Activated CD8-positive, alpha-beta T cell treated with anti-CD3 and anti-CD28 coated beads, Interleukin-2, amount 10 ng/mL, durations not matched to agents 7 days and 5 days (primary cell): Measurements from ENCODE around the gene KCNH1. TPM values are rescaled to one million over a fixed set of nuclear protein-coding genes. Genes with fewer than 3 reads are reported as not detected.
A peak's percentile ranks its signal among the peaks of the same experiment; 100 is the strongest.

Experiments
- ATAC-seq: fragments of 150-1000 bp; cut with Tn5 transposase; one replicate; pipeline ENCODE4 v1.10.0; 2021; ENCODE audit warnings: moderate library complexity
- CTCF ChIA-PET: fragments of 350-600 bp; sonication (Branson Sonifier 250); formaldehyde crosslinking; loops from one replicate; lab custom pipeline; 2021; ENCODE audit warnings: antibody characterized with exemption; lab: Charles Lee
- POLR2A ChIA-PET: fragments of 350-600 bp; sonication (Branson Sonifier 250); formaldehyde crosslinking; loops from one replicate; lab custom pipeline; 2021; ENCODE audit warnings: antibody characterized with exemption; lab: Charles Lee
- DNase-seq: peaks from one replicate; pipeline ENCODE4 v3.0.0-alpha.2; 2020
- H3K27ac Mint-ChIP-seq: one replicate; pipeline ENCODE4 v1.8.0; 2021; ENCODE audit warnings: mild to moderate bottlenecking, mixed read lengths
- H3K27me3 Mint-ChIP-seq: one replicate; pipeline ENCODE4 v1.8.0; 2021; ENCODE audit warnings: low read depth, mixed read lengths
- H3K36me3 Mint-ChIP-seq: one replicate; pipeline ENCODE4 v1.8.0; 2021; ENCODE audit warnings: low read depth, mixed read lengths
- H3K4me1 Mint-ChIP-seq: one replicate; pipeline ENCODE4 v1.8.0; 2021; ENCODE audit warnings: low read depth, mixed read lengths
- H3K4me3 Mint-ChIP-seq: one replicate; pipeline ENCODE4 v1.8.0; 2021; ENCODE audit warnings: mild to moderate bottlenecking, mixed read lengths
- H3K9me3 Mint-ChIP-seq: one replicate; pipeline ENCODE4 v1.8.0; 2022; ENCODE audit warnings: mixed read lengths; ENCODE audit not compliant: insufficient read depth
- total RNA-seq, 2 experiments: library from RNA; stranded (reverse); gene quantifications; one replicate each; pipeline ENCODE4 v1.2.3, GENCODE V29; 2021

The KCNH1 gene
- total RNA-seq, 2 experiments from 2014 or later: not detected

DNA sequence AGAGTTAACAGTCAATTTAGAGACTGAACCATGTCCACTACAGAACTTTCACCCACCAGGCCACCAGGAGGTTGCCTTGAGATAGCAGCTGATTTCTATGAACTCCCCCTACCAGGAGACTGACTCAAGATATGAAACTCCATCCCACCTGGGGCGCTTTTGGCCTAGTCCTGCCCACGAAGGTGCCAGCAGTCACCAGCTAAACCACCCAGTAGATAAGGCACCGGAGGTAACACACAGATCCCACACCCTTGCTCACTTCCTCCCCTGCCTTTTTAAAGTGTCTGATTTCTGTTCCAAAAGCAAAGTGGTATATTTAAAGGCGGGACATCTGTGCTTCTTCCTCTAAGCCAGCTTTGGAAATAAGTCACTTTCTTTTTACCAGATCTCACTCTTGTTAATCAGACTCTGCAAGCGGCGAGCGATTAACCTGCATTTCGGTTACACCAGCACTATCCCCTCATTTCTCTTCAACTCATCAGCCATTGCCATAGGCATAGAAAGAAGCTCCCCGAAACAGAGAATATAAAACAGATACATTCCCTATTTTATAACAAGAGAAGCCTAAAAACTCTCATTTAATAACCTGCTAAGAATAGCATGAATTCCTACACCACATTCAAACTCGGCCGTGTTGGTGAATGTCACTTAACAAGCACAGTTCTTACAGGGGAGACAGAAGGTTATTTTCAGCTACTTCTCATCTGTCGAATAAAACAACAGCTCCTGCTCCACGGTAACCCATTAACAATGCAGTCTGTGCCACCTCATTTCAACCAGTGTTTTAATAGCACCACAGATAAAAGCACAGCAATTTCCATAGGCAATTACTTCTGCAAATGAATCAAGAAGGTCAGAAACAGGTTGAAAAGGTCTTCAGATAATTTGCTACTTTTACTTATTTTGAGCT is 318.1 kb downstream of the KCNH1 start:
- H3K36me3 Mint-ChIP-seq: no peaks in the 10 kb centered on the region
- H3K9me3 Mint-ChIP-seq: no peaks in the 10 kb centered on the region
- ATAC-seq: no peak
- no peak overlapping the region for H3K27ac Mint-ChIP-seq
- POLR2A ChIA-PET: no interaction called here
- DNase-seq: no peak
- CTCF ChIA-PET: no interaction called here
- no peak overlapping the region for H3K4me3 Mint-ChIP-seq
- no peaks in the 10 kb centered on the region for H3K4me1 Mint-ChIP-seq
- peaks cover 14% of the 10 kb centered on the region for H3K27me3 Mint-ChIP-seq

DNA sequence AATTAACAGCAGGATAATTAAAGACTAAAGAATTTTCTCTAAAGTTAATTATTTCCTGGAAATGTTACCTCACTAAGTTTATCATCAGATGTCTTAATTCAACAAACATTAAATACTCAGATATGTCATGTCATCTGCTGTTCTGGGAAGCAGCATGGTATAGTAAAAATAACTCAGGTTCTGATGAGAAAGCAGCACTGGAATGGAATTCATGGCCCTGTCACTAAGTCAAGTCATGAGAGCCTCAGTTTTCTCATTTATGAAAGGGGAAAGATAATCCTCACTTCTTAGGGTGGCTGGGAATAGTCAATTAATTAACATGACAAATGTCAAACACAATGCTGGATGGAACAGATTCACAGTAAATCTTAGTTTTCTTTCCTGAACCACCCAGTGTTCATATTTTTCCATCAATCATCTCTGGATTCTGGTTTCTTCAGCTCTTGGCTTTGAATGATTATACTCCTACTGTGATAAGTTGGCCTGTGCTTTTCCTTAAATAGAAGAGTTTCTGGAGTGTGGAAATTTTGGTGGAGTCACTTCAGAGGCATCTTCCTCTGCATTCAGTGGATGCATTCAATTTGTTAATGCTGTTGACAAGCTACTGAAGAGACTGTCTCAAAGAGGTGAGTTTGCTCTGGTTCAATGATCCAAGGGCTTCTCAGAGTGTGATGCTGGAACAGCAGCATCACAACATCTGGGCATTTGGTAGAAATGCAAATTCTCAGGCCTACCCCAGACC is 319.4 kb downstream of the KCNH1 start:
- CTCF ChIA-PET: no interaction called here

DNA sequence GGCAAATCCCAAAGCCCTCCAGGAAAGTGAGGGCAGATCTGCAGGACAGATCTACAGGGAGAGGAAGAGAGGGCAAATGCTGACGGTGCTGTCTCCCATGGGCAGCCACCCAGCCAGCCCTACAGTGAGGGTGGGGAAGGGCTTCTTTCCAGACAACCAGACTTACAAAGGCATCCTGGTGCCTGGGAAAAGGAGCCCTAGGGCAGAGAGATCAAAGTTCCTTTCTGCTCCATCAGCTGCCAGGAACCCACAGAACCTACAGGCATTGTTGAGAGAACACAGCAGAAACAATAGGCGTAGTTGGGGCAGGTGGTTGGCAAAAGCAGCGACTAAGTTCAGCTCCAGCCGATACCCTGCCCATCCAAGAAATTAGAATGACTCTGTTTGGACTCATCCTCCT is 332.4 kb downstream of the KCNH1 start:
- Mint-ChIP-seq H3K4me1 (no peaks in the 10 kb centered on the region), H3K9me3 (no peaks in the 10 kb centered on the region), H3K27ac (no peak overlapping the region), H3K36me3 (no peaks in the 10 kb centered on the region), H3K4me3 (no peak overlapping the region), H3K27me3 (peaks cover 7% of the 10 kb centered on the region)
- ATAC-seq (no peak), DNase-seq (no peak)
- POLR2A ChIA-PET: no interaction called here
- CTCF ChIA-PET: no interaction called here

More for the DNA sequence above, 319.4 kb downstream of the KCNH1 start:
- Mint-ChIP-seq H3K27me3 (peaks cover 16% of the 10 kb centered on the region), H3K4me3 (no peak overlapping the region), H3K27ac (no peak overlapping the region), H3K36me3 (no peaks in the 10 kb centered on the region), H3K4me1 (no peaks in the 10 kb centered on the region), H3K9me3 (no peaks in the 10 kb centered on the region)
- POLR2A ChIA-PET: no interaction called here
- DNase-seq (no peak), ATAC-seq (no peak)

DNA sequence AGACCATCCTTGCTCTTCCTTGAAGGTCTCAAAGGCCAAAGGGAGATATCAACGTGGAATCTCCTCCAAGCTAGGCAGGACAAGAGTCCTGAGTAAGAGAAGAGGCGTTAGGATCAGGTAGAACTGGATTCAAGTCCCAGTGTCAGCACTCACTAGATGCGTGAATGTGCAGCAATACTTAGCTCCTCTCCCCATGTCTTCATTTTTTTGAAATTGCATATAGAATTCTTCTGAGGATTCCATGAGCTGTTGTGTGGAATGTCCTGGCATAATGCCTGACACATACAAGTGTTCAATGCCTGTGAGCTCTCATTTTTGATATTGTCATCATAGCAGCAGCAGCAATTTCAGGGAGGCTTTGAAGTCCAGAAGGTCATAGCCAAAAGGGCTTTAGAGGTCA is 333.2 kb downstream of the KCNH1 start:
- H3K27ac Mint-ChIP-seq: no peak overlapping the region
- POLR2A ChIA-PET: no interaction called here
- no peaks in the 10 kb centered on the region for H3K9me3 Mint-ChIP-seq
- no peak overlapping the region for H3K4me3 Mint-ChIP-seq
- ATAC-seq (no peak), DNase-seq (no peak)
- H3K4me1 Mint-ChIP-seq: no peaks in the 10 kb centered on the region
- CTCF ChIA-PET: no interaction called here
- H3K27me3 Mint-ChIP-seq: peaks cover 7% of the 10 kb centered on the region
- H3K36me3 Mint-ChIP-seq: no peaks in the 10 kb centered on the region

DNA sequence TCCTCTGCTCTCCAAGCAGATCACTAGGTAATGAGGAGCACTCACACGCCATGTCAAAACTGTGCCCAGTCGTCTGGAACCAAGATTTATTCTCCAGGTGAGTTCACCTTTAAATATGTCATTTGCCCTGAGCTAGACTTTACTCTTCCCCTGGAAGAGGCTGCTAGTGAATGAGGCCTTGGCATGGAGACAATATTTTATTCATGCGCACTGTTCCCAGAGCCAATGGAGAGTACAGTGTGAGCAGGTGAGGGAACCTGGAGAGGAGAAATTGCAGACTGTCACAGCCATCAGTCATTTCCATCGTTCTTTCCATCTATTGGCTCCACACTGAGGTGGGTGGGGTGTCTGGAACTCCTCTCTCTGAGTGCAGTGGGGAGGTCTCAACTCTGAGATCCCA is 333.6 kb downstream of the KCNH1 start:
- Mint-ChIP-seq H3K9me3 (no peaks in the 10 kb centered on the region), H3K27ac (no peak overlapping the region), H3K36me3 (no peaks in the 10 kb centered on the region), H3K4me3 (no peak overlapping the region), H3K4me1 (no peaks in the 10 kb centered on the region), H3K27me3 (peaks cover 7% of the 10 kb centered on the region)
- ATAC-seq: no peak
- DNase-seq: no peak
- POLR2A ChIA-PET: no interaction called here
- CTCF ChIA-PET: no interaction called here

DNA sequence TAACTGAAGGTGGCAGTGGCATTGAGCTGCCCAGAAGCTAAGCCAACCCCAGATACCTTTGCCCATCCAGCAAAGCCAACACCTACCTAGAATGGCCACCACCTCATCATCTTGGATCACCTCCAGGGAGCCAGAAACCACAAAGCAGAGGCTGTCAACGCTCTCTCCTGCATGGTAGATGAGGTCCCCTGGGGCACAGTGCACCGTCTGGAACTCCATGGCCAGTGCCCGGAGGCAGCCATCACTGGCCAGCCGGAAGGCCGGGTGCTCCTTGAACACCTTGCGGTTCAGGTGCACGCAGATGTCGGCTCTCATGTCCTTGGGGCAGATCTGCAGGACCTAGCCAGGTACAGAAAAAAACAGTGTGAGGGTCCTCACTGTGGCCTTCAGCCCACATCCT is 336.5 kb downstream of the KCNH1 start:
- ChIA-PET CTCF (no interaction called here), POLR2A (no interaction called here)
- ATAC-seq (no peak), DNase-seq (no peak)
- Mint-ChIP-seq H3K36me3 (no peaks in the 10 kb centered on the region), H3K27ac (no peak overlapping the region), H3K9me3 (no peaks in the 10 kb centered on the region), H3K4me3 (no peak overlapping the region), H3K27me3 (peaks cover 10% of the 10 kb centered on the region), H3K4me1 (no peaks in the 10 kb centered on the region)

DNA sequence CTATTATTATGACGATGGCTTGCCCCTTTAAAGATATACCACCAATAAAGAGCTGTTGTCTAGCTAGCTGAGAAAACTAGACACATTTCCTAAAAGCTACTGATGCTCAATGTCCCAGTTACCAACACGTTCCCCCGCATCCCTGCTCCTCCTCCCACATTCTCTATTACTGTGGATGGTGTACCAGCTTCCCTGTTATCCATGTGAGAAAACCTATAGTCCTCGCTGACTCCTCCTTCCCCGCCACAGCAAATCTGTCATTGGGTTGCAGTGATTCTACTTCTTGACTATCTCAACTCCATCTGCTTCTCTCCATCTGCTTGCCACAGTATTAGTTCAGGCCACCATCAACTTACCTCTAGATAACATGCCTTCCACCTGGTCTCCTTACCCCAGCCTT is 337.5 kb downstream of the KCNH1 start:
- Mint-ChIP-seq H3K4me1 (no peaks in the 10 kb centered on the region), H3K27me3 (peaks cover 10% of the 10 kb centered on the region), H3K36me3 (no peaks in the 10 kb centered on the region), H3K4me3 (no peak overlapping the region), H3K27ac (no peak overlapping the region), H3K9me3 (no peaks in the 10 kb centered on the region)
- POLR2A ChIA-PET: no interaction called here
- CTCF ChIA-PET: no interaction called here
- no peak for DNase-seq
- ATAC-seq: no peak

DNA sequence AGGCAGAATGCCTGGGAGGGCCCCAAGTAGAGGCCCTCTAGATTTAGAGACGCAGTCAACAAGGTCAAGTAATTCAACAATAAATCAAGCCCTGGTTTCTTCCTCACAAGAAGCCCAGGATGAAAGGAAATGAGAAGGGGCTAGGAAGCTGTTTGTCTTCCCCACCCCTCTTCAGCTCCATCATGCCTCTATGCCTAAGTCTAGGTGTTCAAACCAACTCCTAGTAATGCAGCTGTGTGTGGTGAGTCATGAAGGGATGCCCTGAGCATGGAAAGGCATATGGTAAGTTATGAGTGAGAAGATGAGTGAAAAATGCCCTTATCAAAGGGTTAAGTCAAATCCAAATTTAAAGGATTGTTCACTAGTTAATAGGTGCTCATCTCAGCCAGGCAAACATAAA is 339.5 kb downstream of the KCNH1 start:
- CTCF ChIA-PET: no interaction called here

DNA sequence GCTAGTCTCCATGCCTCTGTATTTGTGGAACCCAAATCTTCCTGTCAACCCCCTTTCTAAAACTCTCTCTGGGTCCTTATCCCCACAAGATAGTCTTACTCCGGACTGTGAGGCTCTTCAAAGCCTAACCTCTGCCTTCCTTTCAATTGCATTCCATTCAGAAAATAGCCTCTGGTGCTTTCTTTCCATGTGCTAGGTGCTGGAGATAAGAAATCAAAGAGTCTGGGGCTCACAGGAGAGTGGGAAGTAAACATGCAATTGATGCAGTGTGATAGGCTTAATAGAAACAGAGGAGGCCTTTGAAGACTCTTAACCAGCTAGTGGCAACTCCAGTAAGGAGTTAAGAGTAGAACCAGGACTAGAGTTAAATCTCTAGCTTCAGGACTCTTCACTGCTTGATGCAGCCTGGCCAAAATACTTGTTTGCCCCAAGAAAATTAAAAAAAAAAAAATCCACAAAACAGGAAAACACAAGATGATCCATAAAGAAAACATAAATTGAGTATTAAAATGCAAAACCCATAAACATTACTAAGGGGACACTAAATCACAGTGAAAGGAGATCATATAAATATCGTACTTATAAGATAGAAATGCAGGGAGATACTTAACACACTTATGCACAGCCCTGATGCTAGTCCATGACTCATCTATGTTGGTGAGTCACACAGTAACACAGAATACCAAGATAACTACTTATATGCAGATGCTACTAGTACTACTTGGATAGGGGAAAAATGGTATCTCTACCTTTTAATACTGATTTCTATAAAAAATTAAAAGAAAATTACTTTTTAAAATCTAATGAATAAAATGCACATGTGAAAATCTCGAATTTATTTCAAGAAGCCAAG is 341.5 kb downstream of the KCNH1 start:
- H3K4me3 Mint-ChIP-seq: no peak overlapping the region
- DNase-seq: no peak
- no peak overlapping the region for H3K27ac Mint-ChIP-seq
- H3K4me1 Mint-ChIP-seq: peaks cover 14% of the 10 kb centered on the region
- peaks cover 7% of the 10 kb centered on the region for H3K27me3 Mint-ChIP-seq
- ATAC-seq: no peak
- ChIA-PET POLR2A (no interaction called here), CTCF (no interaction called here)
- no peaks in the 10 kb centered on the region for H3K9me3 Mint-ChIP-seq
- no peaks in the 10 kb centered on the region for H3K36me3 Mint-ChIP-seq

More for the DNA sequence above, 339.5 kb downstream of the KCNH1 start:
- POLR2A ChIA-PET: no interaction called here
- DNase-seq (no peak), ATAC-seq (no peak)
- peaks cover 14% of the 10 kb centered on the region for H3K4me1 Mint-ChIP-seq
- no peak overlapping the region for H3K27ac Mint-ChIP-seq
- no peak overlapping the region for H3K4me3 Mint-ChIP-seq
- H3K9me3 Mint-ChIP-seq: no peaks in the 10 kb centered on the region
- no peaks in the 10 kb centered on the region for H3K36me3 Mint-ChIP-seq
- H3K27me3 Mint-ChIP-seq: peaks cover 8% of the 10 kb centered on the region

DNA sequence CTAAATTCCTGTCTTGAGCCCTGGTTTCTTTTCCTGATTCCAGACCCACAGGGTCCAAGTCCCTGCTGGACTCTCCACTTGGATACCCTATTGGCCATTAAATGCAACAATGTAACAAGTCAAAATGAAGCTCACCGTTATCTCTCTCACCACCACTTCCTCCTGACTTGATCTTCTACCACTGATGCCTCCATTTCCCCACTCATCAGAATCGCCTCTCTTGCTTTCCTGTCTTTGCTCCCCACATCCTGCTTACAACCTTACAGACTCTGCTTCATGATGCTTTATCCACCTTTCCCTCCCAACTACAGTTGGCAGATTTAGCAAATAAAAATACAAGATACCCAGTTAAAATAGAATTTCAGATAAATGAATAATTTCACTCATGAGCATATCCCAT is 343.8 kb downstream of the KCNH1 start:
- H3K36me3 Mint-ChIP-seq: no peaks in the 10 kb centered on the region
- H3K27ac Mint-ChIP-seq: peak overlapping the region; percentile 33
- DNase-seq (peak; percentile 22), ATAC-seq (no peak)
- no peaks in the 10 kb centered on the region for H3K9me3 Mint-ChIP-seq
- H3K27me3 Mint-ChIP-seq: peaks cover 15% of the 10 kb centered on the region
- ChIA-PET CTCF (interaction anchor here (1.0 kb wide), 1 partner anchor 94 kb away, joined by 3 read pairs; no protein-coding TSS in a partner anchor), POLR2A (no interaction called here)
- peaks cover 14% of the 10 kb centered on the region for H3K4me1 Mint-ChIP-seq
- no peak overlapping the region for H3K4me3 Mint-ChIP-seq

DNA sequence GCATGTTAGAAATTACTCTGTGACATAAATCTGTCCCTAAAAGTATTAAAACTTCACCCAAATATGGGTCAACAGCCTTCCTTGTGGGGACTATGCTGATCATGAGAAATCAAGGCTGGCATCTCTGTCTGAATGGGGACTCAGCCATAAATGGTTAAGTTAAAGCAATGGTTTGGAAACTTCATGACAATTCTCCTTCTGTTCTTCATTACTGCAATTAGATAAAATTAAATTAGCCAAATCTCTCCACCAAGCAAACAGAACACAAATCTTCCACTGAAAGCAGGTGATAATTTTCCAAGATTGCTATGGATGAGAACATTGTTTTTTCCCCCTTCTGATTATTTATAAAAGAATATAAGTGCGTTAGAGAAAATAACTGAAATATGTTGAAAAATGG is 346.1 kb downstream of the KCNH1 start:
- ATAC-seq: no peak
- DNase-seq: no peak
- Mint-ChIP-seq H3K27ac (no peak overlapping the region), H3K27me3 (peaks cover 24% of the 10 kb centered on the region), H3K36me3 (no peaks in the 10 kb centered on the region), H3K4me1 (peaks cover 14% of the 10 kb centered on the region), H3K9me3 (no peaks in the 10 kb centered on the region), H3K4me3 (no peak overlapping the region)
- CTCF ChIA-PET: no interaction called here
- POLR2A ChIA-PET: no interaction called here
